Fibroblast of upper back skin (primary cell): ENCODE results near the gene ART4.

Source experiments
- DNase-seq: peaks from one replicate; pipeline ENCODE4 v3.0.0-alpha.2; 2013

The ART4 gene

DNA sequence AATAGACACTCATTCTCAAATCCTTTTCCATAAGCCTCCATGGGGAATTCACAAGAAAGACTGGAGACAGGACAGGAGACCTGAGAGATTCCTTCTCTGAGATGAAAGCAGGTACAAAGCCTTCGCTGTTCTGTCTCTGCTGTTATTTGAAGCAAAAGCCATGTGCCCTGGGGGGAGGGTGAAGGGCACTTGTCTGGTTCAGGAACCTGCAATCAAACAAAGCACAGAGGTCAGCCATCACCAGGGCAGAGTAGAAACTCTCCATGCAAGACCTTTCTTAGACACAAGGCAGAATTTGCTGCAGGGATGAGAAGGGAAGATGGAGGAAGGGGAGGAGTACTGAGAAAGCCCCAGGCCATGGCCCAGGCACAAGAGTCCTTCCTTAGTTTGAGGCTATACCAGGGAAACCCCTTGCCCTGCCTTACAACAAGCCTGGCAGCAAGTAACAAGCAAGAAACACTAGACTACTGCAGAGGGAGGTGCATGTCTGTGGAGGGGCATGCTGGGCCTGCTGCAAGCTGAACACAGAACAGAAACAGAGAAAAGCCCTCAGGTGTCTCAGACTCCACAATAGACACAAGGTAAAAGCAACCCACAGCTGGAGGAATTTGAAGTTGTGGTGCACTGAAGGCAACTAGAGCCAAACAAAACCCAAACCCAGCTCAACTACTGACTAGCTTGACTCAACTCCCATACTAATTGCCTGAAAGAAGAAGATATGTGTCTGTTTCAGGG, 7.8 kb upstream of the ART4 start:
- no peak for DNase-seq

DNA sequence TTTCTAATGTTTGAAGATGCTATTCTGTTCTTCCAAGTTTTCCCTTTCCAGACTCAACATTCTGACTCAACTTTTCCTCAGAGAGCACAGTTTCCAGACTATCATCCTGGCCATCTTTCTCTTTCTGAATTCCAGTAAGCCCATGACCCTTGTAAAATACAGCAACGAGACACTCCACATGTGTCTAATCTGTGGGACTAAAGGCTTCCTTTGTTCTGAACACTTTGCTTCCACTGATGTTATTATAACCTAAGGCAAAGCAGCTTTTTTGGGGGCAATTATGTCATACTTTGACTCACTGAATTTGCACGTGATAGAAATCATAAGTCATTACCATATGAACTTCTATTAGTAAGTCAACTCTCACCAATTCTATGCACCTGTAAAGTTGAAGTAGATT, 6.3 kb upstream of the ART4 start:
- DNase-seq, result peak; percentile 47

DNA sequence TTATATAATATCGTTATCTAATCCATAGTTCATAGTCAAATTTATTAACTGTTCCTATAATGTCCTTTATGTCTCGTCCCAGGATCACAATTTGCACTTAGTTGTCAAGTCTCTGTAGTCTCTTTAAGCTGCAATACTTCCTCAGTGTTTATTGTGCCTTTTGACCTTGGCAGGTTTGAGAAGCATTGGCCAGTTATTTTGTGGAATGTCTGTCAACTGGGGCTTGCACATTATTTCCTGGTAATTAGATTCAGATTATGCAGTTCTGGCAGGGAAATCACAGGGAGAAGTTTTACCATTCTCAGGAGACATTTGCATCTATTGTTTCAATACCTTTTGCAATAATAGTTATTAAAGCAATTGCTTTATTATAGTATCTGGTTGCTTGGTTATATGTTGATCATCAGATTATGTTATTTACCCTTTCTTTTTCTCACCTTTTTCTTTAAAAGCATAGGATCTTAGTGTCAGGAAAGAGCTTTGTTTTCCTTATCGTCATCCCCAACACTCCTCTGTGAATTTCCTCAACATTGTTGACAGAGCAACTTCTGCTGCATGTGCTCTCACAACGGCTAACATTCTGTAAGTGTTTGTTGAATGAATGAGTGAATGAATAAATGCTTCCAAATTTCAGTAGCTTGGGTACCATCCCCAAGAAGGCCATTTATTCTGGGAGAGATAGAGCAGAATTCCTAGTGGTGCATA, 3.7 kb upstream of the ART4 start:
- no peak for DNase-seq

DNA sequence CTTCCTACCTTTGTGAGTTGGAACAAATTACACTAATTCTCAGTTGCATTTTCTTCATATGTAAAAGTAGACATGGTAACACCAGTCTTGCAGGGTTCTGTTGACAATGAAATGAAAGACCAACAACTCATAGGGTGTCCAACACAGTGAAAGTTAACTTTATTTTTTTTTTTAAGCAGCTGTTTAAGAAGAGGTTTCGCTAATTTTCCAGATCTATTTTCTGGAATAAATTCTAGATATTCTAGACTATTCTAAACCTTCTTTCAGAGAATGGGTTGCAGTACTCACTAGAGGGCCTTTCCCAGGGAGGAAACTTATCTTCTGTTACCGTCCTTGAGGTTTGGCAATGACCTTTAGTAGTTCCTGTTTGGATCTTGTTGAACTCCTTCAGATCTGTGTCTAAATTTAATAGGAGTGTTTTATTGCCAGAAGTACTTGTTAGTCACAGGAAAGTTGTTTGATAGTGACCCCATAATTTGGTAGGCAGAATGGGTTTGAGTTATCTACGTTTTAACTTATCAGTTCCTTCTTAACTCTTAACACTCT, 2.8 kb upstream of the ART4 start:
- DNase-seq, result no peak

DNA sequence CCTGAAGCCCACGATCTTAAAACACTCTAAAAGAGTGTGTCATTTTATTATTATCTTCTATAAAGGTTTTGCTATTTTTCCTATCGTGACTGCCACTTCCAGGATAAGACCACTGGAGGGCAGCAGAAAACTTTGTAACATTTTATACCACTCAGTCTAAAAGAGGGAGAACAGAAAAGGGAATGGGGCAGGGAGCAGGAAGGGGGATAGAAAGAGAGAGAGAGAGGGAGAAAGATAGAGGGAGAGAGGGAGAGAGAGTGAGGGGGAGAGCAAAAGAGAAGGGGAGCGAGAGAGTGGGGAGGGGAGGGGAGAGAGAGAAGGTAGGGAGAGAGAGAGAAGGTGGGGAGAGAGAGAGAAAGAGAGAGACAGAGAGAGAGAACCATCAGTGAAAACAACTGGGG, 2.0 kb upstream of the ART4 start:
- peak; percentile 66 for DNase-seq

DNA sequence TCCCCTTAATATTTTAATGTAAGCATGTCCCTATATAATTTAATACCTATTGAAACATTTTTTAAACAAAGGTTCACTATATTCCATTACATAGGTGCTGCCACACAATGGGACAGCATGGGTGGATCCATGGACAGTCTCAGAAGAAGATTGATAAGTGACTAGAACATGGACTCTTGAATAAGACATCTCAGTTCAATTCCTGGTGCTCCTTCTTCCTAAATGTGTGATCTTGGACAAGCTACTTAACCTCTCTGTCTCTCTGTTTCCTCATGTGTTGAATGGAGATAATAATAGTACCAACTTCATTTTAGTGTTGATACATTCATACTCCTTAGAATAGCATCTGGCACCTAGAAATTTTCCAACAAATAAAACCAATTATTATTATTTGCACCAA, 1.1 kb upstream of the ART4 start:
- no peak for DNase-seq

DNA sequence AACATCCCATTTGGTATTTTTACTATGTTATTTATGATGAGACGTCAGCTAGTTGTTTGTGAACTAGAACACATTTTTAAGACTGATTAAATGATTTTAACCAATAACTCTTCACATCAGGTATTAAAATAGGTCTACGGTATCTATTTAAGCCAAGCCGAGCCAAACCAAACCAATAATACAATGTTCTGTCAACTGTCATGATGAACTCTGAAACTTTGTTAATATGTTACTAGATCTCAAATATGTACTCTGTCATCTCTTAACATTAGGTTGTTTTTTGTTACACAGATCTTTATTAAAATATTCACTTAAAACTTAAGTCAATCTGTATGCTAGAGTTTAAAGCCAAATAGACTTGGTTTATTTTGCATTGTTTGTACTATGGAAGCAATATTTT, 1.0 kb downstream of the ART4 start:
- DNase-seq, result no peak

DNA sequence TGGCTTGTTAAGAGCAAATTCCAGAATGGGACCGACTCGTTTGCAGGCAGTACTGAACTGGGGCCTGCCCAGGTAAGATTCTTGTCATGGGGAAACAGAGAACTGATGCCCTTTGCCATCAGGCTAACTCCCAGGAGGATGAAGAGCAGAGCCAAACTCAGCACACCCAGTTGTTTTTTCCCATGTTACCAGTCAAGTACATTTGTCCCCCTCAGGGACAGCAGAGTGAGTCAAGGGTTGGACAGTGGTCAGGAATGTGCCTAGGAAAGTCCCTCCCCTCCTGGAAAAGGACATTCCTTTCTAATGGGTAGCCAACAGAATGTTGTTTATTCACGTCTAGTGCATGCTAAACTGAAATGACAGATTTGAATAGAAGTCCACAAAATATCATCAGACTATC, 1.6 kb downstream of the ART4 start:
- peak; percentile 61 for DNase-seq

DNA sequence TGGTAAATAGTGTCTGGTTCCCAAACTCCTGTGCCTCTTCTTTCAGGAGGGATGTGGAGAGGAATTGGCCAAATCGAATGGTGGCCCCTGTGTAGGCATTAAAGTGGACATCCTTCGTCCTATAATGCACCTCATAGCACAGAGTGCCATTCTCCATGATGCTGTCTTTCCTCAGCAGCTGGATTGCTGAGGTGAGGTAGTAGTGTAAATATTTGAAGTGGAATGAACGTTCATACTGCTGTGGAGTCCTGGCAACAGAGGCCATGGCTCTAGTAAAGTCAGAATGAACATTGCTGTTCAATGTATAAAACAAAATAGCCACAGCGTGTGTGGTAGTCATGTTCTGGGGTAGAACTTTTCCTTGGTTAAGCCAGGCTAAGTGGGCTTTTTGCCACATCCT, 2.7 kb downstream of the ART4 start:
- no peak for DNase-seq

DNA sequence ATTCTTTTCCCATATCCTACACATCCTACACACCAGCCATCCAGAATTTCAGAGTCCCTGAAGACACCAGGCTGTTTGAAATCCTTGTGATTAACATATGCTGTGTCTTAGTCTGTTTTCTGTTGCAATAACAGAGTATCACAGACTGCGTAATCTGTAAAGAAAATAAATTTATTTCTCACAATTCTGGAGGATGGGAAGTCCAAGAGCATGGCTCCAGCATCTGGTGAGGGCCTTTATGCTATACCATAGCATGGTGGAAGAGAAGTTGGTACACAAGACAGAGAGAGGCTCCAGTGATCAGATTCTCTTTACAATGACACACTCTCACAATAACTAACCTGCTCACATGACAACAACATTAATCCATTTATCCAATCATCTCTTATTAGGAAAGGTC, 4.1 kb downstream of the ART4 start:
- DNase-seq, result no peak

DNA sequence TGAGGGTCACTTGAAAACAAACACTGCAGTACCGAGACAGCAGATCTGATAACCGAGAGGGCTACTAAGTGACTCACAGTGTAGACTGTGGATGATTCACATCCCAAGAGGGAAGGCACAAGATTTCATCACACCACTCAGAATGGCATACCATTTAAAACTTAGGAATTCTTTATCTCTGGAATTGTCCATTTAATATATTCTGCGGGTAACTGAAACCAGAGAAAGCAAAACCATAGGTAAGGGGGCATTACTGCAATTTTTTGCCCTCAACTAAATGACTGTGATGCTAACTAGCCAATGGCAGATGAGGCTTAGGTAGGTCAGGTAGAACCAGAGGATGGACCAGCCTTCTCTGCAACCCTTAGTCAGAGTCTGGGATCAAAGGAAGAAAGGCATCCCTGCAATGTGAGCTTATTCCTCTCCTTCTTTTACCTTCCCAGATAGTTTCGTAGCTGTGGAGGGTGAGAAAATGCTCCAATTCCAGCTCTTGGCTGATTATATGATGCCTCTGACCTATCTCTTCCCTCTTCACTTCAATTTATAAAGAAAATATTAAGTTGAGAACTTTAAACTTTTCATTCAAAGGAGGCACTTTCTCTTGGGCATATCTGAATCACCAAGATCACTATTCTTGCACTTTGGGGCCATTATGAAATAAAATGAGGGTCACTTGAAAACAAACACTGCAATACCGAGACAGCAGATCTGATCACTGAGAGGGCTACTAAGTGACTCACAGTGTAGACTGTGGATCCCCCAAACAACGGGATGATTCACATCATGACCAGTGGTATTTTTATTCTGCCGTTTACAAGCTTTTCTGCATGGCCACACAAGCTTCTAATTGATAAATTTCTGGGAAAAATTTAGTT, 6.8 kb downstream of the ART4 start:
- DNase-seq, result peak; percentile 82

DNA sequence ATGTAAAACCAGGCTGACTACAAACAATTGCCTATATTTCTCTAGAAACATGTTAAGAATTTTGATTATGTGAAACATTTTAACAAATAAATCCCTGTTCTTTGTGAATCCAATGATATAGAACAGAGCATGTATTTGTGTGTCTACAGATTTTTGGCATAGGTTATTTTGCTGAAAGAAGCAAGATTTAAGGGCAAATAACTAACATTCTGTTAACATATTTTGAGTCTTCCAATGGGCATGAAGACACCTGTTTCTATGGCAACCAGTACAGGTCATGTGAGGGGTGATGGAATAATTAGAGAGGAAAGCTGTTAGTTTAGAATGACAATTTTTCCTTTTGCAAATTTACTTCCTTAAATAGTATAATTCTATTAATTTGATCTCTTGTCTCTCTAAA, 8.8 kb downstream of the ART4 start:
- DNase-seq, result peak; percentile 34

DNA sequence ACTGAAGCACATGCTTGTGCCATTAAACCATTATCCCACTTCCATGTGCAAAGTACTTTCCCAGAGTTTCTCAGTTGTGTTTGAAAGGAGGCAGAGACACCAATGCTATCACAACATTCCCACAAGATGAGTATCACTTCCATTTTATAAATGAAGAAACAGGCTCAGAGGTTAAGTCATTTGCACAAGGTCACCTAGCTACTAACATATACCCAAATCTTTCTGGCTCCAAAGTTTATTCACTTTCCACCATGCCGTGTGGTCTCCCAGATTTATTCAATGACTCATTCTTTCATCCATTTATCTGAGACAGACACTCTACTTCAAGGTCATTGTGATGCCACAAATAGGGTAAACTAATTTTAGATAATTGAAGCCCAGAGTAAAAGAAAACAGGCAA, 9.4 kb downstream of the ART4 start:
- DNase-seq, result peak; percentile 22

DNA sequence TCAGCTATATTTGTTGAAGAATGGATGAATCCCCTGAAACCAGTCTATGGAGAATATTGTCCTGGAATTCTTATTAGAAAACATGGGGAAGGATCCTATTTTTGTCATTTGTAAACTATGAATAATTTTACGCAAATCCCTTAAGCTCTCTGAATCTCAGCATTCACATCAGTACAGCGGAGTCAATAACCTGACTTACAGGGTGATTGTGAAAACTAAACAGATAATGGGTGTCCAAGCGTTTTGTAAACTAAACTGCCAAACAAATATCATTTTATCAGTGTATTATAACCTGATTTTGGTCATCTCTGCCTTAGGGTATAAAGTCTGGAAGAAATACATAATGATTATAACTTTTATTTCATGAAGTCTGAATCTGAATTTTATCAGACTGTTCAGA, 10.0 kb downstream of the ART4 start:
- DNase-seq, result no peak

DNA sequence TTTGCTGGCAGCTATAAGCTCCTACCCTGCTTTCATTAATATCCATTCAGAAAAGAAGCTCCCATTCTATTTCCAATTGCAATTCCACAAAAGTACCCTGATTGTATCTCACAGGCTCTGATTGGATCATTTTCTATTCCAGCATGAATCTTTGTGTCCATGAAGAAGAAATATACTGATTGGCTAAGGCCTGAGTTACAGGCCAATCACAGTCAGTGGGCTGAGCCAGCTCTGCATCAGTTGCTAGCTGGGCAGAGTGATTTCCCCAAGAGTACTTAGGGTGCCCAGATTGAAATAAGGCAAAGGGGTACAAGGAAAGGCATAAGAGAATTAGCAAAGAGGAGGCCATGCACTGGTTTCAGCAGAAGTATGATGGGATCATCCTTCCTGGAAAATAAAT, 14.4 kb downstream of the ART4 start:
- no peak for DNase-seq

DNA sequence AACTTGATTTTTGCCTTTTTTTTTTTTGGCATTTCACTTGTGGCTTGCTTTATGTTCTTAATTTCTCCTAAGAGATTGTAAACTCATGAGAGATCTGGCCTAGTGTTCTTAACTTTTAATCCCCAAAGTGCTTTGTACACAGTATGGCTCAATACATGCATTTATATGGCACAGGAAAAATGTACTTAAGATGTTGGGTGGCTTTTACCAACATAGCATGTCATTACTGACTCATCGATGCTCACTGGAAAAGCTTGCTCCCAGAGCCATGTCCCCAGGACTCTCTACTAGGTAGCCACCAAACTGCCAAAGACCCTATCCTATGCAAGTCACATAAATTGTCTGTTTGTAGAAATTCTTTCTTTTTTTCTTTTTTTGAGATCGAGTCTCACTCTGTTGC, 16.3 kb downstream of the ART4 start:
- DNase-seq, result no peak

DNA sequence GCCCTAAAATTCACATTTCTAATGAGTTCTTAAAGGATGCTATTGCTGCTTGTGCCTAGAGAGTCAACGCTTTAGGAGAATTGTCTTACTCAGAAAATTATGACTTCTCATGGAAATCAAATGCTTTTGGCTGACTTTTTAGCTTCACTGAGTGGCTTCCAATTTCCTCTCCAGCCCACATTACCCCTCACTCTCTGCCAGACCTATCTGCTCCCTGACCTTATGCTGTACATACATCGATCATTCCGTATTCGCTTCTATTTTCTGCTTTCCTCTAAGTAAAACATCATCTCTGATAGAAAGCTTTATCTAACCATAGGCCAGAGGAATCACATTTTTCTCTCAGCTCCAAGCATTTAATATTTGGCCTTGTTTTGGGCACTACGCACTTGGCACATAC, 16.8 kb downstream of the ART4 start:
- no peak for DNase-seq

DNA sequence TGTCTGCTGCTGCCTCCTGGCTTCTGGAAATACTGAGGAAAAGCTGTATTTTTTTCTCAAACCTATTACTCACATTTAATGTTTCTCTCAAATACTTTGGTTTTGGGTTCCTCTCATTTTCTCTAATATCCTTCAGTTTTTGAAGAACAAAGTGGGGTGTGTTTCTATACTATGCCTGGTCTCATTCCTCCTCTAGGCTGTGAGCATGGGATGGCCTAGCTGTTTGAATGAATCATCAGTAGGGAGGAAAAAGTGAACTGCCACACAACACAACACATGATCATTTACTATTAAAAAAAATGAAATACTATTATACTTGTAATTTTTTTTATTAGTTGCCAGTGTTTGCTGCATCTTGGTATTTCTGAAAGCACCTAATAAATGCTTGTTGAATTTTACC, 18.1 kb downstream of the ART4 start:
- no peak for DNase-seq

DNA sequence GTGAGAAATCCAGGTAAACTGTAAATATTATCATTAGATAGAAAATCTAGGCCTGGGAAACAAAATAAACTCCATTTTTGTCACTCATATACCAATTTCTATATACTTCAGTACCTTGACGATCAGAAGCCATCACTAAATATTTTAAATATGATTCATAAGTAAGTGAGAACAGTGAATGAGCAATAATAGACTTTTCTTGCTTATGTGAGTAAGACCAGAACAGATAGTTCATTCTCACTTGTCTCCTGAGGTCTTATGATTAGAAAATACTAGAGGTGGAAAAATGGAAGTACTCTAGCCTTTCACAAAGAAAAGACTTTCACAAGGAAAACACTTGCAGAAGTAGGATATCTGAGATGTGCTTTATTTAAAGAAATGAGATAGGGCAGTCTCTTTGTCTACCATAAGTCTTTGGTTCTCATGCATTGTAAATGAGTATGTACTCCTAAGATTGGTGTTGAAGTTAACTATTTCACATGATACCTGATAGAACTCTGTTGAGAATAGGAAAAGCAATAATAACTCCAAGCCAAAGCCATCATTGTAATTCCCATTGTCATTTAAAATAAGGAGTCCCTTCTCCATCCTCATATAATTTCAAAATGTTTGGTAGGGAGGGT, 19.2 kb downstream of the ART4 start:
- DNase-seq, result no peak

DNA sequence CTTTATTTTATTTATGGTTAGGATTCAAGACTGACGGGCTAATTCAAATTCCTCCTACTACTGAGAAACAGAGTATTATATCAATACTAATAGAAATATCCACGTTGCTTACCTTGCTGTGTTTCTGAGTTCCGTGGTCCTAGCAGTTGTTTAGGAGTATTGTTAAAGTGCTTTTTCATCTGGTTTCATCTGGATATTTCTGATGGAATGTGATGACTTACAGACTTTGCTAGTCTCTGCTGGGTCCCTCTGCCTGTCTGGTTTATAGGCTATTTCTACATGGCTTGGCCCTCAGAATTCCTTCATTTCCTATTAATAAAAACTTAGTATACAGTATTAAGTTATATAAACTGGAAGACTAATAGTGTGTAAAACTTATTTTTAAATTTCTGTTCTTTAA, 29.3 kb downstream of the ART4 start, which contains the start of gene SMCO3:
Gene SMCO3 (minus strand): TSS at position 169 of the 400 bp plus-strand sequence. CDS start 7,502 bp downstream, outside the sequence.
- no peak for DNase-seq

DNA sequence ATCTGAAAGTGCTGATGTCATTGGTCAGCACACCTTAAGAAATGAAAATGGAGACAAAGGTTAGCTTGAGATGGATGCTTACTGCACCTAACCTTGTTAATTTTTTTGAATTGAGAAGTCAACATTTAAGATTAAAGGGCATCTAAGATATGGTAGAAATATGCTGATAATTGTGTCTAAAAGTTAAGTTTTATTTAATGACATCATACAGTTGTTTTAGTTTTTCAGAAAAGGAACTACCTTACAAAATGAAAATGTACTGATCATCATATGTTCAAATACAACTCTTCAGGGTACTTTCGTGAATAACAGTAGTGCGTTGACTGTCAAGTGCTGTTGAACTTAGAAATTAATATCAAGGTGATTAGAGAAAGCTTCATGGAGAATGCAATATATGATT, 31.8 kb downstream of the ART4 start:
- no peak for DNase-seq

DNA sequence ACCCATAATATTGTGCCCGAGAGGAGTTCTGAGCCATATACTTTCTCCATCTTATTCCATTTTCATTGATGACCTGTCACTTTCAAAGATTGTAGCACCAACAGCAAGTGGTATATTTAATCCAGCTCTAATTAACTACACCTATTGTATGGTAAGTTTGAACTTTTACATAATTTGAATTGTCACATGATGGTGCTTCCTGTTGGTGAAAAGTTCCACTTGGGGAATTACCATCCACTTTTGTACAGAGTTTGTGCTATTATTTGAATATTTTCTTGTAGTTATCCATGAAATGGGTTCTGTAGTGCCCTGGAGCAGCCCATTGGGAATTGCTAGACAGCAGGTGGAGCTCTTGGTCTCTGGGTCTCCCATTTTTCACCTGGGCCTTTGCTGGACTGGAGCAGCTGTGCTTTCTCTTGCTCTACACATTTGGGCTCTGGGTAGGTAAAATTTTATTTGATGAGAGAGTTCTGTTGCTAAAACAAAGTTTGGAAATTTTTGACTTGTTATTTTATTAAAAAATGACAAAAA, 32.3 kb downstream of the ART4 start:
- DNase-seq, result peak; percentile 16
